H9 (cell line): ENCODE data around the gene CACNG5. TPM values are rescaled to one million over a fixed set of nuclear protein-coding genes. Genes with fewer than 3 reads are reported as not detected.

ENCODE experiments used
- DNase-seq: peaks from one replicate; pipeline ENCODE4 v3.0.0-alpha.2; 2017
- H2AFZ ChIP-seq: one replicate; pipeline ENCODE4 v1.6.1; 2013; ENCODE audit warnings: mild to moderate bottlenecking, low read length, control low read depth, moderate library complexity
- H2AK5ac ChIP-seq: 2 replicates; pipeline ENCODE4 v1.6.1; 2013; ENCODE audit warnings: low read length, control low read depth, mixed read lengths; ENCODE audit not compliant: insufficient read length
- H2BK120ac ChIP-seq: one replicate; pipeline ENCODE4 v1.6.1; 2013; ENCODE audit warnings: low read depth, mild to moderate bottlenecking, low read length, control low read depth, inconsistent platforms; ENCODE audit not compliant: poor library complexity, severe bottlenecking
- H2BK12ac ChIP-seq: 2 replicates; pipeline ENCODE4 v1.6.1; 2013; ENCODE audit warnings: low read length, control low read depth, mixed read lengths, low read depth; ENCODE audit not compliant: insufficient read length
- H2BK15ac ChIP-seq: 2 replicates; pipeline ENCODE4 v1.6.1; 2013; ENCODE audit warnings: low read depth, low read length, control low read depth
- H2BK20ac ChIP-seq: one replicate; pipeline ENCODE4 v1.6.1; 2013; ENCODE audit warnings: low read depth, mild to moderate bottlenecking, low read length, control low read depth, inconsistent platforms; ENCODE audit not compliant: poor library complexity, severe bottlenecking
- H2BK5ac ChIP-seq: 2 replicates; pipeline ENCODE4 v1.6.1; 2013; ENCODE audit warnings: low read length, control low read depth, mixed read lengths; ENCODE audit not compliant: insufficient read length
- H3K14ac ChIP-seq: 2 replicates; pipeline ENCODE4 v1.6.1; 2013; ENCODE audit warnings: low read length, control low read depth; ENCODE audit not compliant: insufficient read depth
- H3K18ac ChIP-seq: 2 replicates; pipeline ENCODE4 v1.6.1; 2013; ENCODE audit warnings: low read depth, mild to moderate bottlenecking, mixed read lengths, low read length, control low read depth; ENCODE audit not compliant: insufficient read length
- H3K23ac ChIP-seq: 2 replicates; pipeline ENCODE4 v1.6.1; 2013; ENCODE audit warnings: low read length, control low read depth, mixed read lengths, low read depth; ENCODE audit not compliant: insufficient read length
- H3K23me2 ChIP-seq: 2 replicates; pipeline ENCODE4 v1.6.1; 2013; ENCODE audit warnings: low read depth, mild to moderate bottlenecking, mixed read lengths, low read length, control low read depth; ENCODE audit not compliant: insufficient read length, poor library complexity, severe bottlenecking
- H3K27ac ChIP-seq: 2 replicates; pipeline ENCODE4 v1.5.1; 2013; ENCODE audit warnings: low read length, control low read depth, mixed read lengths, low read depth; ENCODE audit not compliant: insufficient read length
- H3K27me3 ChIP-seq: 2 replicates; pipeline ENCODE4 v1.6.1; 2013; ENCODE audit warnings: low read length, control low read depth, inconsistent platforms; ENCODE audit not compliant: insufficient read depth
- H3K4ac ChIP-seq: 2 replicates; pipeline ENCODE4 v1.6.1; 2013; ENCODE audit warnings: low read depth, mild to moderate bottlenecking, control low read depth, inconsistent platforms, low read length, moderate library complexity
- H3K4me1 ChIP-seq: 2 replicates; pipeline ENCODE4 v1.6.1; 2013; ENCODE audit warnings: low read length, control low read depth, inconsistent platforms; ENCODE audit not compliant: insufficient read depth
- H3K4me2 ChIP-seq: 2 replicates; pipeline ENCODE4 v1.6.1; 2013; ENCODE audit warnings: low read length, control low read depth, mixed read lengths; ENCODE audit not compliant: insufficient read length, insufficient read depth
- H3K56ac ChIP-seq: 2 replicates; pipeline ENCODE4 v1.6.1; 2013; ENCODE audit warnings: low read depth, mild to moderate bottlenecking, mixed read lengths, low read length, control low read depth; ENCODE audit not compliant: insufficient read length
- H3K79me1 ChIP-seq: 2 replicates; pipeline ENCODE4 v1.6.1; 2013; ENCODE audit warnings: low read depth, mild to moderate bottlenecking, moderate library complexity, low read length, control low read depth, inconsistent platforms; ENCODE audit not compliant: insufficient read depth, poor library complexity, severe bottlenecking
- H3K79me2 ChIP-seq: 2 replicates; pipeline ENCODE4 v1.6.1; 2013; ENCODE audit warnings: low read length, control low read depth, inconsistent platforms; ENCODE audit not compliant: insufficient read depth
- H3K9ac ChIP-seq: 2 replicates; pipeline ENCODE4 v1.6.1; 2013; ENCODE audit warnings: low read length, control low read depth, mixed read lengths; ENCODE audit not compliant: insufficient read length; ENCODE audit errors: extremely low read depth
- H3K9me3 ChIP-seq: one replicate; pipeline ENCODE4 v1.6.1; 2013; ENCODE audit warnings: low read depth, low read length, inconsistent platforms; ENCODE audit not compliant: control insufficient read depth
- H3T11ph ChIP-seq: one replicate; pipeline ENCODE4 v1.6.1; 2013; ENCODE audit warnings: mild to moderate bottlenecking, low read length, control low read depth, inconsistent platforms
- H4K20me1 ChIP-seq: one replicate; pipeline ENCODE4 v1.6.1; 2013; ENCODE audit not compliant: control insufficient read depth, insufficient read length, insufficient read depth
- H4K5ac ChIP-seq: 2 replicates; pipeline ENCODE4 v1.6.1; 2013; ENCODE audit warnings: low read depth, mild to moderate bottlenecking, mixed read lengths, low read length, control low read depth; ENCODE audit not compliant: insufficient read length
- H4K8ac ChIP-seq: replicated peaks from 2 replicates; pipeline ENCODE4 v1.6.1; 2013; ENCODE audit warnings: low read length, control low read depth, mixed read lengths, low read depth; ENCODE audit not compliant: insufficient read length
- H4K91ac ChIP-seq: 2 replicates; pipeline ENCODE4 v1.6.1; 2013; ENCODE audit warnings: low read depth, mild to moderate bottlenecking, moderate library complexity, mixed read lengths, low read length, control low read depth; ENCODE audit not compliant: insufficient read length
- H3K27ac Mint-ChIP-seq, 3 experiments: 2 replicates in 2 of 3; 3 replicates in 1 of 3; pipeline ENCODE4 v1.8.0; 2020 to 2021; ENCODE audit warnings: mixed read lengths in 3 of 3, mild to moderate bottlenecking in 1 of 3, moderate library complexity in 1 of 3
- H3K27me3 Mint-ChIP-seq: 2 replicates; pipeline ENCODE4 v1.8.0; 2021; ENCODE audit warnings: low read depth, mild to moderate bottlenecking, moderate library complexity, mixed read lengths
- H3K36me3 Mint-ChIP-seq, 3 experiments: 2 replicates in 2 of 3; 3 replicates in 1 of 3; pipeline ENCODE4 v1.8.0; 2020 to 2021; ENCODE audit warnings: low read depth in 3 of 3, mixed read lengths in 3 of 3; ENCODE audit not compliant: insufficient read depth in 1 of 3
- H3K4me1 Mint-ChIP-seq, 2 experiments: 2 replicates each; pipeline ENCODE4 v1.8.0; 2020; ENCODE audit warnings: mixed read lengths in 2 of 2
- H3K4me3 Mint-ChIP-seq, 2 experiments: 2 replicates in 1 of 2; 3 replicates in 1 of 2; pipeline ENCODE4 v1.8.0; 2020 to 2021; ENCODE audit warnings: mild to moderate bottlenecking in 2 of 2, mixed read lengths in 2 of 2, moderate library complexity in 1 of 2
- H3K9me3 Mint-ChIP-seq, 2 experiments: 2 replicates in 1 of 2; 3 replicates in 1 of 2; pipeline ENCODE4 v1.8.0; 2020; ENCODE audit warnings: mild to moderate bottlenecking in 2 of 2, mixed read lengths in 2 of 2, moderate library complexity in 1 of 2
- WGBS: extraction: QIAGEN DNeasy Blood & Tissue Kit; methylation state at CpG from one replicate; pipeline ENCODE4 v1.1.7; 2013; ENCODE audit warnings: missing lambda C conversion rate, low lambda C conversion rate, mixed read lengths; ENCODE audit not compliant: insufficient read length; ENCODE audit errors: extremely low coverage; 5-methylcytosine and 5-hydroxymethylcytosine counted together
- total RNA-seq: library from RNA; stranded (reverse); gene quantifications from 2 replicates; pipeline ENCODE4 v1.2.1, GENCODE V29; 2021
- TF ChIP-seq, protein P1 (sequence below): fragments of 200-600 bp; sonication (generic); conservative IDR thresholded peaks from 3 replicates; pipeline ENCODE4 v1.8.0; 2021; ENCODE audit warnings: antibody characterized with exemption, mild to moderate bottlenecking

CACNG5 gene
- total RNA-seq, 1 experiment from 2014 or later: 1.6 TPM

DNA sequence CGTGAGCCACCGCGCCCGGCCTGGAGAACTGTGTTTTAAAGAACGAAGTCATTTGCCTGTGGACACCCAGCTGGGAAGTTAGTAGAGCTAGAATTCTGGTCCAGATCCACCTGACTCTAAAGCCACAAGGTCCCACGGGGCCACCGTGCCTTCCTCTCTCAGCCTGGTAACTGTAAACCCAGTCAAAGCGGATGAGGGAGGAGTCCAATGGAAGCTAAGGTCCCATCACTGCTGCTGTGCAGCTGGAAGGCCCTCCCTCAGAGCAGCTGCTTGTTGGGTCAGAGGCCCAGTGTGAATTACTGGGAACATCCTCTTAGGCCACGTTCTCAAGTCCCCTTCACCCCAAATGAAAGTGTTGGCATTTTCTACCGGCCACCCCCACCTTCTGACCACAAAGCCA, 48.8 kb upstream of the CACNG5 start:
- H4K5ac ChIP-seq: no peak overlapping the region
- H2BK20ac ChIP-seq: no peak overlapping the region
- no peaks in the 10 kb centered on the region for H3K23me2 ChIP-seq
- no peak overlapping the region for H2AK5ac ChIP-seq
- no CpG with 5 or more reads among the region's 10 CpGs for WGBS
- H3K4me1 ChIP-seq: 0 out of 2 replicates have a peak, but pooled peaks cover 2% of the 10 kb centered on the region
- Mint-ChIP-seq H3K9me3 (no peaks in the 10 kb centered on the region), H3K4me3 (no peak overlapping the region), H3K27me3 (no peaks in the 10 kb centered on the region), H3K4me1 (peaks cover 32 to 41% of the 10 kb centered on the region in 2 experiments), H3K36me3 (peaks cover 0 to 2% (median 0%) of the 10 kb centered on the region in 3 experiments; a peak in 3 of 7 replicates), H3K27ac (no peak overlapping the region)
- no peak overlapping the region for H3K9ac ChIP-seq
- H2BK5ac ChIP-seq: no peak overlapping the region
- no peak overlapping the region for H3K4me2 ChIP-seq
- no peak overlapping the region for H2BK12ac ChIP-seq
- H3K18ac ChIP-seq: no peak overlapping the region
- no peaks in the 10 kb centered on the region for H3K79me1 ChIP-seq
- no peaks in the 10 kb centered on the region for H3K79me2 ChIP-seq
- H3K23ac ChIP-seq: no peak overlapping the region
- TF ChIP-seq, protein P1, sequence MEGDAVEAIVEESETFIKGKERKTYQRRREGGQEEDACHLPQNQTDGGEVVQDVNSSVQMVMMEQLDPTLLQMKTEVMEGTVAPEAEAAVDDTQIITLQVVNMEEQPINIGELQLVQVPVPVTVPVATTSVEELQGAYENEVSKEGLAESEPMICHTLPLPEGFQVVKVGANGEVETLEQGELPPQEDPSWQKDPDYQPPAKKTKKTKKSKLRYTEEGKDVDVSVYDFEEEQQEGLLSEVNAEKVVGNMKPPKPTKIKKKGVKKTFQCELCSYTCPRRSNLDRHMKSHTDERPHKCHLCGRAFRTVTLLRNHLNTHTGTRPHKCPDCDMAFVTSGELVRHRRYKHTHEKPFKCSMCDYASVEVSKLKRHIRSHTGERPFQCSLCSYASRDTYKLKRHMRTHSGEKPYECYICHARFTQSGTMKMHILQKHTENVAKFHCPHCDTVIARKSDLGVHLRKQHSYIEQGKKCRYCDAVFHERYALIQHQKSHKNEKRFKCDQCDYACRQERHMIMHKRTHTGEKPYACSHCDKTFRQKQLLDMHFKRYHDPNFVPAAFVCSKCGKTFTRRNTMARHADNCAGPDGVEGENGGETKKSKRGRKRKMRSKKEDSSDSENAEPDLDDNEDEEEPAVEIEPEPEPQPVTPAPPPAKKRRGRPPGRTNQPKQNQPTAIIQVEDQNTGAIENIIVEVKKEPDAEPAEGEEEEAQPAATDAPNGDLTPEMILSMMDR: no peak
- H3K4ac ChIP-seq: no peak overlapping the region
- H3K27me3 ChIP-seq: no peaks in the 10 kb centered on the region
- no peak overlapping the region for H4K8ac ChIP-seq
- no peak overlapping the region for H3T11ph ChIP-seq
- DNase-seq: no peak
- H2BK15ac ChIP-seq: no peak overlapping the region
- H3K9me3 ChIP-seq: no peaks in the 10 kb centered on the region
- H4K91ac ChIP-seq: no peak overlapping the region
- no peaks in the 10 kb centered on the region for H4K20me1 ChIP-seq
- no peak overlapping the region for H3K14ac ChIP-seq
- H2BK120ac ChIP-seq: no peak overlapping the region
- no peak overlapping the region for H3K27ac ChIP-seq
- no peak overlapping the region for H3K56ac ChIP-seq
- H2AFZ ChIP-seq: no peak overlapping the region
